ENCODE results near the gene DPT. TPM values are rescaled to one million over a fixed set of nuclear protein-coding genes. Genes with fewer than 3 reads are reported as not detected.

Gene DPT
- not detected for polyA plus RNA-seq (2013, experiment 1 of 2)
- not detected for polyA plus RNA-seq (2013, experiment 2 of 2)

DNA sequence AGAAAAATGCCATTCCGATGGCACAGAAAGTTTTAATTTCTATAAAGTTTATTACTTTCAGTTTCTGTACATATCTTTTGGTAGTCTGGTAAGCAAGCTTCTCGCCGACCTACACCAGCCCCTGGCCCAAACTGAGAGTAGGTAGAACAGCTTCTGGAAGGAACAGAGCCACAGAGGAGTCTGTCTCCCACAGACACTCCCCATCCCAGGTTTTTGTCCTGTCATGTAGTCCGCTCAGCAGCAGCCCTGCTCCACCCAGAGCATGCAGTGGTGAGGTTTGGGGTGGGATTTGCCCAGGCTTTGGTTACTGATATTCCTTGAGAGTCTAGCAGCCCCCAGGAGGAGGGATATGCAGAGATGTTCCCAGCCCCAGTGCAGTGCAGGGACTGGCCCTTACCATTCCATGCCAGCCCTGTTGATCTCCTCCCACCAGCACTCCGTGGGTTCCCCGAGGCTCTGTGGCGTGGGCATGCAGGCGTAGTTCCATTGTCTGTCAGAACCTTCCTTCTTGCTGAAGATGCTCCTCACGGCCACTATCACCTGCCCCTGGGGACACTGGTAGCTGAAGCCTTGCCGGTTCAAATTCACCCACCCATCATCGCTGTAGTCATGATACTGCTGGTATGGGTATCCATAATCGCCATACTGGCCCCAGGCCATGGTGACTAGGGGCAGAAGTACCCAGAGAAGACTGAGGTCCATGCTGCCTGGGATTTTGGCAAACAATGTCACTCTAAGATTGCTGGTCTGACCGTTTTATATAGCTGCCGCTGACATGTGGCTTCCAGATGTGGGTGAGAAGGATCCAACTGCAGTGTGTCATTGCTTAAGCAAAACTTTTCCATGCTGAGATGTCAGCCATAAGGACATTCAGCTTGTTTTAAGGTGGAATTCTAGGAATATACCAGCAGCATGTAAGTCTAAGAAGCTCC is at the start of gene DPT:
Gene DPT, minus strand, starts transcription at position 734 of the 932 bp plus-strand sequence. Its CDS starts 32 bp downstream, at position 702.
- Histone ChIP-seq H2BK120ac (ENCODE audit: low read depth, low read length) (no peak within 1 kb of the TSS), H3K36me3 (ENCODE audit: control insufficient read depth in 1 of 2, insufficient read depth in 2 of 2, low read depth in 1 of 2, low read length in 2 of 2) (no peaks in the 10 kb centered on the region), H3K14ac (ENCODE audit: low read length in 2 of 2) (peak within 1 kb of the TSS in 1 of 2 experiments; percentile 28), H3K4me3 (ENCODE audit: insufficient read depth in 1 of 2, low read depth in 1 of 2, low read length in 2 of 2) (peak within 1 kb of the TSS in 1 of 2 experiments; percentile 73), H3K79me1 (replicated peaks; ENCODE audit: low read length, poor library complexity, severe bottlenecking) (no peaks in the 10 kb centered on the region), H4K8ac (ENCODE audit: low read length) (no peak within 1 kb of the TSS), H2BK15ac (ENCODE audit: low read depth, poor library complexity, severe bottlenecking) (no peak within 1 kb of the TSS), H3K23ac (ENCODE audit: low read length in 2 of 2) (no peak within 1 kb of the TSS), H3K18ac (ENCODE audit: low read depth in 1 of 2, low read length in 2 of 2) (peak within 1 kb of the TSS in 1 of 2 experiments; percentile 49), H3K27me3 (ENCODE audit: control insufficient read depth in 1 of 2, insufficient read depth in 1 of 2, low read length in 2 of 2) (no peaks in the 10 kb centered on the region), H3K4me2 (ENCODE audit: low read length, poor library complexity, severe bottlenecking) (no peak within 1 kb of the TSS), H3K9me3 (ENCODE audit: control insufficient read depth, low read length) (no peaks in the 10 kb centered on the region), H3K4me1 (ENCODE audit: control insufficient read depth, insufficient read depth, low read depth, low read length) (peaks cover 2% of the 10 kb centered on the region), H2BK5ac (ENCODE audit: low read depth, low read length, poor library complexity, severe bottlenecking) (no peak within 1 kb of the TSS), H2BK12ac (ENCODE audit: low read length in 2 of 2) (no peak within 1 kb of the TSS), H3K27ac (ENCODE audit: low read length, poor library complexity, severe bottlenecking) (no peak within 1 kb of the TSS), H2AK5ac (ENCODE audit: low read length, severe bottlenecking) (no peak within 1 kb of the TSS), H4K91ac (ENCODE audit: low read length) (peak within 1 kb of the TSS; percentile 30), H3K9ac (ENCODE audit: low read length) (peak within 1 kb of the TSS; percentile 60), H3K4ac (ENCODE audit: low read depth in 1 of 2, low read length in 2 of 2) (no peak within 1 kb of the TSS), H2AFZ (ENCODE audit: low read depth, low read length) (no peak within 1 kb of the TSS)
- DNase-seq = no peak
- 76% methylated on average over 13 of the region's 14 CpGs for WGBS

DNA sequence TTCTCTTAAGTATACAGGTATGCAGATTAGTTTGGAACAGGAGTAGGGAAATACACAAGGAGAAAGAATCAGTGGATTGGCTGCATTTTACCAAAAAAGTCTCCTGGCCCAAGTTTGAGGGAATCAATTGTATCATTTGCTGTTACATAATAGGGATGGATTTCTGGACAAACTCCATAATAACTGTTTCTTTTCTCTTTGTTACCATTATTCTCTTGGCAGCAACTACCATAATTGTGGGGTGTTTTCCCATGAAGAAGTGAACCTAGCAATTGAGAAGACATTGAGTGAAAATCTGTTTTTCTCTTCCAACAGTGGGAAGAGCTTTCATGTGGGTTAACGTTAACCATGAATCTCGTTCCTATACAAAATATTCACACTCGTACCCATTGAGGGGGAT is 46.4 kb upstream of the DPT start:
- no peak overlapping the region for H3K23ac ChIP-seq (ENCODE audit: low read length in 2 of 2)
- H3K27ac ChIP-seq (ENCODE audit: low read length, poor library complexity, severe bottlenecking) = no peak overlapping the region
- H3K4me1 ChIP-seq (ENCODE audit: control insufficient read depth, insufficient read depth, low read depth, low read length) = no peaks in the 10 kb centered on the region
- no peak overlapping the region for H3K14ac ChIP-seq (ENCODE audit: low read length in 2 of 2)
- no peak overlapping the region for H3K9ac ChIP-seq (ENCODE audit: low read length)
- H3K4me3 ChIP-seq (ENCODE audit: insufficient read depth in 1 of 2, low read depth in 1 of 2, low read length in 2 of 2) = no peak overlapping the region
- no peak overlapping the region for H2BK15ac ChIP-seq (ENCODE audit: low read depth, poor library complexity, severe bottlenecking)
- no peak overlapping the region for H2BK12ac ChIP-seq (ENCODE audit: low read length in 2 of 2)
- no peak overlapping the region for H2BK120ac ChIP-seq (ENCODE audit: low read depth, low read length)
- H2AFZ ChIP-seq (ENCODE audit: low read depth, low read length) = no peak overlapping the region
- H3K4me2 ChIP-seq (ENCODE audit: low read length, poor library complexity, severe bottlenecking) = no peak overlapping the region
- no peak overlapping the region for H4K91ac ChIP-seq (ENCODE audit: low read length)
- H3K36me3 ChIP-seq (ENCODE audit: control insufficient read depth in 1 of 2, insufficient read depth in 2 of 2, low read depth in 1 of 2, low read length in 2 of 2) = no peaks in the 10 kb centered on the region
- no peak overlapping the region for H2BK5ac ChIP-seq (ENCODE audit: low read depth, low read length, poor library complexity, severe bottlenecking)
- no peaks in the 10 kb centered on the region for H3K9me3 ChIP-seq (ENCODE audit: control insufficient read depth, low read length)
- H4K8ac ChIP-seq (ENCODE audit: low read length) = no peak overlapping the region
- H3K79me1 ChIP-seq (replicated peaks; ENCODE audit: low read length, poor library complexity, severe bottlenecking) = no peaks in the 10 kb centered on the region
- no peak for DNase-seq
- peaks cover 0 to 3% of the 10 kb centered on the region in 2 experiments for H3K27me3 ChIP-seq (ENCODE audit: control insufficient read depth in 1 of 2, insufficient read depth in 1 of 2, low read length in 2 of 2)
- H2AK5ac ChIP-seq (ENCODE audit: low read length, severe bottlenecking) = no peak overlapping the region
- WGBS = 87% methylated on average over 3 of the region's 3 CpGs
- no peak overlapping the region for H3K18ac ChIP-seq (ENCODE audit: low read depth in 1 of 2, low read length in 2 of 2)
- no peak overlapping the region for H3K4ac ChIP-seq (ENCODE audit: low read depth in 1 of 2, low read length in 2 of 2)

DNA sequence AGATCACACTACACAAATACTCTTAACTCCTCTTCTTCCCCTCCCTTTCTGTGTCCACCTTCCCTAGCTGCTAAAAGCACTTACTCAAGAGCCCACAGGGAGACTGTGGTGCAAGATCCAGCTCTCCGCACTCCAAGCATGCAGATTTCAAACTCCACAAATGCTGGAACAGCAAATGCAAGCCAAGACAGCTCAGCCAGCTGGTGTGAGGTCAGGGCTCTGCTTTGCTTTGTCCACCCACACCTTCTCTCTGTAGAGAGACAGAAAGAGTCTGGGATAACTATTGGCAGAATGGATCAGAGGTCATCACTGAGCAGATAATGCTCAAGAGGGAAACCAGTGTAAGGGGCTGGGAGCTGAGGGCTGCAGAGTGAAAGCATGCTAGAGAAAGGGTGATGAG is 45.2 kb upstream of the DPT start:
- peak; percentile 13 for DNase-seq
- H2BK120ac ChIP-seq (ENCODE audit: low read depth, low read length) = no peak overlapping the region
- 75% methylated on average over 1 of the region's 1 CpG for WGBS
- no peaks in the 10 kb centered on the region for H3K36me3 ChIP-seq (ENCODE audit: control insufficient read depth in 1 of 2, insufficient read depth in 2 of 2, low read depth in 1 of 2, low read length in 2 of 2)
- H2BK5ac ChIP-seq (ENCODE audit: low read depth, low read length, poor library complexity, severe bottlenecking) = no peak overlapping the region
- no peak overlapping the region for H3K27ac ChIP-seq (ENCODE audit: low read length, poor library complexity, severe bottlenecking)
- no peak overlapping the region for H3K4me3 ChIP-seq (ENCODE audit: insufficient read depth in 1 of 2, low read depth in 1 of 2, low read length in 2 of 2)
- H4K8ac ChIP-seq (ENCODE audit: low read length) = no peak overlapping the region
- no peak overlapping the region for H3K18ac ChIP-seq (ENCODE audit: low read depth in 1 of 2, low read length in 2 of 2)
- H3K4ac ChIP-seq (ENCODE audit: low read depth in 1 of 2, low read length in 2 of 2) = no peak overlapping the region
- H3K4me2 ChIP-seq (ENCODE audit: low read length, poor library complexity, severe bottlenecking) = no peak overlapping the region
- no peak overlapping the region for H2BK15ac ChIP-seq (ENCODE audit: low read depth, poor library complexity, severe bottlenecking)
- H2AK5ac ChIP-seq (ENCODE audit: low read length, severe bottlenecking) = no peak overlapping the region
- no peak overlapping the region for H2AFZ ChIP-seq (ENCODE audit: low read depth, low read length)
- no peaks in the 10 kb centered on the region for H3K27me3 ChIP-seq (ENCODE audit: control insufficient read depth in 1 of 2, insufficient read depth in 1 of 2, low read length in 2 of 2)
- no peaks in the 10 kb centered on the region for H3K4me1 ChIP-seq (ENCODE audit: control insufficient read depth, insufficient read depth, low read depth, low read length)
- no peak overlapping the region for H4K91ac ChIP-seq (ENCODE audit: low read length)
- peak overlapping the region; percentile 6 for H3K9ac ChIP-seq (ENCODE audit: low read length)
- no peaks in the 10 kb centered on the region for H3K79me1 ChIP-seq (replicated peaks; ENCODE audit: low read length, poor library complexity, severe bottlenecking)
- no peak overlapping the region for H3K23ac ChIP-seq (ENCODE audit: low read length in 2 of 2)
- H3K9me3 ChIP-seq (ENCODE audit: control insufficient read depth, low read length) = no peaks in the 10 kb centered on the region
- H2BK12ac ChIP-seq (ENCODE audit: low read length in 2 of 2) = no peak overlapping the region
- no peak overlapping the region for H3K14ac ChIP-seq (ENCODE audit: low read length in 2 of 2)

DNA sequence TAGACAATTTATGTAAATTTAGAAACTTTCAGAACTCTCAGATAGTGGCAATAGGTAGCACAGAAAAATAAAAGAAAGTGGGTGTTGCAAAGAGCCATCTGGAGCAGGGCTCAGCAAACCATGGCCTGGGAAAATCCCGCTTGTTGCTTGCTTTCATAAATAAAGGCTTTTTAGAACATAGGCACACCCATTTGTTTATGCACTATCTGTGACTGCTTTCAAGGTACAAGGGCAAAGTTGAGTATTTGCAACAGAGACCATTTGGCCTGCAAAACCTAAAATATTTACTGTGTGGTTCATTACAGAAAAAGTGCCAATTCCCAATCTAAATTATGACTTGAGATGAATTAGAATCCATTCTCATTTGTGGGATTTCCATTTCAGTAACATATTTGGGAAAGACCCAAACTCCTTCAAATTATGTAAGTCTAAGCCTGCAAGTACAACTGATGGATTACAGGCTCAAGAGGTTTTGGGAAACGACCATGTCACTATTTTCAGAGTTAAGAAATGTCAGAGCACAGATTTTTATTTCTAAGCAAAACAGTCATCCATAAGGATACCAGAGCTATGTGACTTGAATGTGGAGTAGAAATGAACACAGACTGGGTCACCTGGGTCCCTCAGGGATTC is 43.5 kb upstream of the DPT start:
- H3K14ac ChIP-seq (ENCODE audit: low read length in 2 of 2) = no peak overlapping the region
- no peak overlapping the region for H2AFZ ChIP-seq (ENCODE audit: low read depth, low read length)
- no peak overlapping the region for H3K4ac ChIP-seq (ENCODE audit: low read depth in 1 of 2, low read length in 2 of 2)
- WGBS = 67% methylated on average over 1 of the region's 2 CpGs
- no peaks in the 10 kb centered on the region for H3K36me3 ChIP-seq (ENCODE audit: control insufficient read depth in 1 of 2, insufficient read depth in 2 of 2, low read depth in 1 of 2, low read length in 2 of 2)
- no peaks in the 10 kb centered on the region for H3K79me1 ChIP-seq (replicated peaks; ENCODE audit: low read length, poor library complexity, severe bottlenecking)
- no peaks in the 10 kb centered on the region for H3K27me3 ChIP-seq (ENCODE audit: control insufficient read depth in 1 of 2, insufficient read depth in 1 of 2, low read length in 2 of 2)
- H2BK15ac ChIP-seq (ENCODE audit: low read depth, poor library complexity, severe bottlenecking) = no peak overlapping the region
- H3K4me3 ChIP-seq (ENCODE audit: insufficient read depth in 1 of 2, low read depth in 1 of 2, low read length in 2 of 2) = no peak overlapping the region
- H2AK5ac ChIP-seq (ENCODE audit: low read length, severe bottlenecking) = no peak overlapping the region
- no peak overlapping the region for H3K4me2 ChIP-seq (ENCODE audit: low read length, poor library complexity, severe bottlenecking)
- H3K9me3 ChIP-seq (ENCODE audit: control insufficient read depth, low read length) = no peaks in the 10 kb centered on the region
- H3K4me1 ChIP-seq (ENCODE audit: control insufficient read depth, insufficient read depth, low read depth, low read length) = no peaks in the 10 kb centered on the region
- no peak overlapping the region for H3K9ac ChIP-seq (ENCODE audit: low read length)
- no peak overlapping the region for H3K23ac ChIP-seq (ENCODE audit: low read length in 2 of 2)
- H4K8ac ChIP-seq (ENCODE audit: low read length) = no peak overlapping the region
- H3K27ac ChIP-seq (ENCODE audit: low read length, poor library complexity, severe bottlenecking) = no peak overlapping the region
- H2BK120ac ChIP-seq (ENCODE audit: low read depth, low read length) = no peak overlapping the region
- H3K18ac ChIP-seq (ENCODE audit: low read depth in 1 of 2, low read length in 2 of 2) = no peak overlapping the region
- H4K91ac ChIP-seq (ENCODE audit: low read length) = no peak overlapping the region
- no peak overlapping the region for H2BK12ac ChIP-seq (ENCODE audit: low read length in 2 of 2)
- peak; percentile 18 for DNase-seq
- H2BK5ac ChIP-seq (ENCODE audit: low read depth, low read length, poor library complexity, severe bottlenecking) = no peak overlapping the region
